Measurements from ENCODE around the gene ST6GALNAC3.

Gene ST6GALNAC3

GRCh38 chr1:76500116-76500515, 425.6 kb downstream of the ST6GALNAC3 start (continued):
- TF ChIP-seq ZNF274 (IDR thresholded peaks at IDR 0.05; ENCODE audit: low read length) (no peak), ZNF274 (tag by site-specific recombination; IDR thresholded peaks at IDR 0.05; ENCODE audit: borderline replicate concordance) (no peak), ELK4 (IDR thresholded peaks at IDR 0.05; ENCODE audit: borderline replicate concordance, low read depth, low read length) (no peak)

- Histone ChIP-seq H3K27ac (ENCODE audit: extremely low read depth, low read depth, low read length) (no peak overlapping the region), H3K4me3 (ENCODE audit: low read depth, low read length) (no peak overlapping the region), H3K4me1 (ENCODE audit: control insufficient read depth, insufficient read depth, low read length) (no peaks in the 10 kb centered on the region), H3K36me3 (ENCODE audit: control insufficient read depth in 2 of 2, insufficient read depth in 1 of 2, low read length in 2 of 2) (no peaks in the 10 kb centered on the region), H3K9me3 (ENCODE audit: control insufficient read depth, insufficient read depth, low read depth, low read length) (no peaks in the 10 kb centered on the region)
- ChIA-PET CTCF (no interaction called here), POLR2A (no interaction called here)
- TF ChIP-seq ZNF18 (tag by site-specific recombination; IDR thresholded peaks at IDR 0.05), result no peak
- TF ChIP-seq ZNF558 (tag by site-specific recombination; IDR thresholded peaks at IDR 0.05), result no peak
- no peak for TF ChIP-seq ZNF639 (tag by site-specific recombination; IDR thresholded peaks at IDR 0.05)
- no peak for TF ChIP-seq SCRT2 (tag by site-specific recombination; IDR thresholded peaks at IDR 0.05)
- no peak for TF ChIP-seq ZBTB8A (tag by site-specific recombination; IDR thresholded peaks at IDR 0.05)
- no peak for TF ChIP-seq ZFP37 (tag by site-specific recombination; IDR thresholded peaks at IDR 0.05)
- TF ChIP-seq ZFP69B (tag by site-specific recombination; IDR thresholded peaks at IDR 0.05), result no peak
- no peak for TF ChIP-seq OSR2 (tag by site-specific recombination; IDR thresholded peaks at IDR 0.05)
- TF ChIP-seq SCRT1 (tag by site-specific recombination; IDR thresholded peaks at IDR 0.05; ENCODE audit: borderline replicate concordance), result no peak
- TF ChIP-seq HOXC10 (CRISPR knock-in tag; IDR thresholded peaks at IDR 0.05), result no peak
These were observed 426.6 kb downstream of the ST6GALNAC3 start for GRCh38 chr1:76501136-76501535.

DNA sequence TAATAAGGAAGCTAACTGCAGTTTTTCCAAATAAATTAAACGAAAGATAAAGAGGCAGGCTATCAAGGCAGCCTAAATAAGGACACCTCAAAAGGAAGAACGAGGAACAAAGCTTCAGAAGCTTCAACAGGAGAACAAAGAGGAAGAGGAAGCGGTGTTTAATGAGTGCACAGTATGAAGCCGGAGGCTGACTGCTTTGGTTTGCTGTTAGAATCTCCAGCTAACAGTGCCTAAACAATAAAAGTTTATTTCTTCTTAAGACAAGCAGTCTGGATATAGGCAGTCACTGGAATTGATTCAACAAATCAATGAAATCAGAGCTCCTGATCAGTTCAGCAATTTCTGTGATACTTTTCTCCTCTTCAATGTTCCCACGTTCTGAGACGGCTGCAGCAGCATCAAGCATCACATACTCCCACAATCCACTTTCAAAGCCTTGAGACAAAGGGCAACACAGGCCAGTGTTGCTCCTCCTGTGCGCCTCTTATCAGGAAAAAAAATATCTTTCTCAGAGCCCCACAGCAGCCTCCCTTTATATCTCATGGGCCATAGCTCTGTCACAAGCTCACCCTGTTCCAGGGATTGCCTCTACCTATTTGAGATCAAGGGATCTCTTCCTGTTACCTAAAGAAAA, 427.2 kb downstream of the ST6GALNAC3 start:
- Histone ChIP-seq H3K36me3 (ENCODE audit: control insufficient read depth in 2 of 2, insufficient read depth in 1 of 2, low read length in 2 of 2) (no peaks in the 10 kb centered on the region), H3K9me3 (ENCODE audit: control insufficient read depth, insufficient read depth, low read depth, low read length) (no peaks in the 10 kb centered on the region), H3K27ac (ENCODE audit: extremely low read depth, low read depth, low read length) (no peak overlapping the region), H3K4me3 (ENCODE audit: low read depth, low read length) (no peak overlapping the region), H3K4me1 (ENCODE audit: control insufficient read depth, insufficient read depth, low read length) (no peaks in the 10 kb centered on the region)
- ChIA-PET POLR2A (no interaction called here), CTCF (no interaction called here)
- no peak for TF ChIP-seq ZNF335 (tag by site-specific recombination; conservative IDR thresholded peaks at IDR 0.05)

DNA sequence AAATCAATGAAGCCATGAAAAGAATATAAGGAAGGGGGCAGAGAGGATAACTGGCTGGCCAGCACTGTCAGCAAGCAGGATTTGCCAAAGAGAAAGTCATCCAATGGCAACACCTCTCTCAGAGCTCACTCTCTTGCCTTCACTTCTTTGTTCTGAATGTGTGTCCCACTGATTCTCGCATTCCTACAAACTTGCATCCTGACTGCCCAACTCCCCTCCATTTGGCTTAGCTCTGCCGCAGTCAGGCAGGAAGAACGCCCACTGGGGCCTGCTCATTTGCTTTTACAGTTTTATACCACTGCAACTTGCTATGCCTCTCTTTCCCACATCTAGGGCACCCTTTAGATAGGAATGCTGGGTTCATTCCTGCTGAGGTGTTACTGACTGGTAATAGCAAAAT, 428.6 kb downstream of the ST6GALNAC3 start:
- no peak overlapping the region for H3K4me3 ChIP-seq (ENCODE audit: low read depth, low read length)
- POLR2A ChIA-PET, result no interaction called here
- no peaks in the 10 kb centered on the region for H3K4me1 ChIP-seq (ENCODE audit: control insufficient read depth, insufficient read depth, low read length)
- H3K9me3 ChIP-seq (ENCODE audit: control insufficient read depth, insufficient read depth, low read depth, low read length), result no peaks in the 10 kb centered on the region
- no peaks in the 10 kb centered on the region for H3K36me3 ChIP-seq (ENCODE audit: control insufficient read depth in 2 of 2, insufficient read depth in 1 of 2, low read length in 2 of 2)
- CTCF ChIA-PET, result no interaction called here
- H3K27ac ChIP-seq (ENCODE audit: extremely low read depth, low read depth, low read length), result no peak overlapping the region
- TF ChIP-seq SCRT1 (tag by site-specific recombination; IDR thresholded peaks at IDR 0.05; ENCODE audit: borderline replicate concordance), result no peak
- no peak for TF ChIP-seq ZFP37 (tag by site-specific recombination; IDR thresholded peaks at IDR 0.05)
- TF ChIP-seq, protein P1, sequence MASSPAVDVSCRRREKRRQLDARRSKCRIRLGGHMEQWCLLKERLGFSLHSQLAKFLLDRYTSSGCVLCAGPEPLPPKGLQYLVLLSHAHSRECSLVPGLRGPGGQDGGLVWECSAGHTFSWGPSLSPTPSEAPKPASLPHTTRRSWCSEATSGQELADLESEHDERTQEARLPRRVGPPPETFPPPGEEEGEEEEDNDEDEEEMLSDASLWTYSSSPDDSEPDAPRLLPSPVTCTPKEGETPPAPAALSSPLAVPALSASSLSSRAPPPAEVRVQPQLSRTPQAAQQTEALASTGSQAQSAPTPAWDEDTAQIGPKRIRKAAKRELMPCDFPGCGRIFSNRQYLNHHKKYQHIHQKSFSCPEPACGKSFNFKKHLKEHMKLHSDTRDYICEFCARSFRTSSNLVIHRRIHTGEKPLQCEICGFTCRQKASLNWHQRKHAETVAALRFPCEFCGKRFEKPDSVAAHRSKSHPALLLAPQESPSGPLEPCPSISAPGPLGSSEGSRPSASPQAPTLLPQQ (tag by site-specific recombination; IDR thresholded peaks at IDR 0.05), result no peak
- no peak for TF ChIP-seq EGR2 (tag by site-specific recombination; IDR thresholded peaks at IDR 0.05; ENCODE audit: low read depth)
- TF ChIP-seq, protein P2, sequence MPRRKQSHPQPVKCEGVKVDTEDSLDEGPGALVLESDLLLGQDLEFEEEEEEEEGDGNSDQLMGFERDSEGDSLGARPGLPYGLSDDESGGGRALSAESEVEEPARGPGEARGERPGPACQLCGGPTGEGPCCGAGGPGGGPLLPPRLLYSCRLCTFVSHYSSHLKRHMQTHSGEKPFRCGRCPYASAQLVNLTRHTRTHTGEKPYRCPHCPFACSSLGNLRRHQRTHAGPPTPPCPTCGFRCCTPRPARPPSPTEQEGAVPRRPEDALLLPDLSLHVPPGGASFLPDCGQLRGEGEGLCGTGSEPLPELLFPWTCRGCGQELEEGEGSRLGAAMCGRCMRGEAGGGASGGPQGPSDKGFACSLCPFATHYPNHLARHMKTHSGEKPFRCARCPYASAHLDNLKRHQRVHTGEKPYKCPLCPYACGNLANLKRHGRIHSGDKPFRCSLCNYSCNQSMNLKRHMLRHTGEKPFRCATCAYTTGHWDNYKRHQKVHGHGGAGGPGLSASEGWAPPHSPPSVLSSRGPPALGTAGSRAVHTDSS (tag by site-specific recombination; IDR thresholded peaks at IDR 0.05), result no peak
- TF ChIP-seq KLF10 (tag by site-specific recombination; IDR thresholded peaks at IDR 0.05), result no peak
- TF ChIP-seq, protein P3, sequence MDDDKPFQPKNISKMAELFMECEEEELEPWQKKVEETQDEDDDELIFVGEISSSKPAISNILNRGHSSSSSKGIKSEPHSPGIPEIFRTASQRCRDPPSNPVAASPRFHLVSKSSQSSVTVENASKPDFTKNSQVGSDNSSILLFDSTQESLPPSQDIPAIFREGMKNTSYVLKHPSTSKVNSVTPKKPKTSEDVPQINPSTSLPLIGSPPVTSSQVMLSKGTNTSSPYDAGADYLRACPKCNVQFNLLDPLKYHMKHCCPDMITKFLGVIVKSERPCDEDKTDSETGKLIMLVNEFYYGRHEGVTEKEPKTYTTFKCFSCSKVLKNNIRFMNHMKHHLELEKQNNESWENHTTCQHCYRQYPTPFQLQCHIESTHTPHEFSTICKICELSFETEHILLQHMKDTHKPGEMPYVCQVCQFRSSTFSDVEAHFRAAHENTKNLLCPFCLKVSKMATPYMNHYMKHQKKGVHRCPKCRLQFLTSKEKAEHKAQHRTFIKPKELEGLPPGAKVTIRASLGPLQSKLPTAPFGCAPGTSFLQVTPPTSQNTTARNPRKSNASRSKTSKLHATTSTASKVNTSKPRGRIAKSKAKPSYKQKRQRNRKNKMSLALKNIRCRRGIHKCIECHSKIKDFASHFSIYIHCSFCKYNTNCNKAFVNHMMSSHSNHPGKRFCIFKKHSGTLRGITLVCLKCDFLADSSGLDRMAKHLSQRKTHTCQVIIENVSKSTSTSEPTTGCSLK (tag by site-specific recombination; IDR thresholded peaks at IDR 0.05), result no peak

All from HEK293 (cell line).